Mammary epithelial cell (primary cell): ENCODE data around the gene PACSIN2.
A peak's percentile ranks its signal among the peaks of the same experiment; 100 is the strongest.

Experiments used
- CTCF ChIP-seq, 2 donors: IDR thresholded peaks in 1 of 2; conservative IDR thresholded peaks in 1 of 2; 2 replicates each; pipeline ENCODE4 v1.5.1; 2011 to 2012; ENCODE audit warnings: inconsistent platforms in 2 of 2, low read length in 2 of 2, mild to moderate bottlenecking in 2 of 2, control low read depth in 1 of 2, low read depth in 1 of 2; ENCODE audit not compliant: insufficient read depth in 1 of 2; ENCODE audit errors: extremely low read depth in 1 of 2
- EZH2 ChIP-seq: IDR thresholded peaks from 2 replicates; pipeline ENCODE4 v1.6.1; 2012; ENCODE audit warnings: low read length, inconsistent platforms, borderline replicate concordance

GRCh38 chr22:42930810-42931420 is 84.0 kb downstream of the PACSIN2 start:
- TF ChIP-seq CTCF (conservative IDR thresholded peaks at IDR 0.05 in 1 of 2, IDR thresholded peaks at IDR 0.05 in 1 of 2; ENCODE audit: extremely low read depth in 1 of 2, insufficient read depth in 1 of 2, low read depth in 1 of 2, low read length in 2 of 2) (peak; percentile 23 to 58), EZH2 (no peak)
